HG03135 (cell line): ENCODE data around the gene DHRS13.
"Not testable (repeated sequence)": the region's sequence is repeated elsewhere in the genome, so short reads cannot be mapped to it uniquely, and the experiment has no call there.

Experiments used
- ATAC-seq: cut with Tn5 transposase; IDR thresholded peaks from one replicate; pipeline ENCODE4 v1.9.1; 2021; ENCODE audit warnings: mild to moderate bottlenecking, moderate library complexity; ENCODE audit not compliant: unreplicated experiment

Gene DHRS13

GRCh38 chr17:28861393-28862203 lies 41.3 kb downstream of the DHRS13 start:
- no peak for ATAC-seq

- ATAC-seq = no peak
Measured at GRCh38 chr17:28860363-28860808, 42.5 kb downstream of the DHRS13 start.

- ATAC-seq = no peak
Measured at GRCh38 chr17:28858801-28859355, 44.0 kb downstream of the DHRS13 start.

- ATAC-seq = no peak
Measured at GRCh38 chr17:28857905-28858800, 44.7 kb downstream of the DHRS13 start.

GRCh38 chr17:28856028-28856574 lies 46.8 kb downstream of the DHRS13 start:
- no peak for ATAC-seq

GRCh38 chr17:28855336-28855679 lies 47.6 kb downstream of the DHRS13 start:
- ATAC-seq = no peak

- peak; percentile 89 for ATAC-seq
Measured at GRCh38 chr17:28854457-28855335, 48.2 kb downstream of the DHRS13 start, which contains the start of gene ERAL1. Gene ERAL1 (plus strand): TSS chr17:28855016. CDS start chr17:28855035, 19 bp downstream.

- no peak for ATAC-seq
Measured at GRCh38 chr17:28853295-28853694, 49.6 kb downstream of the DHRS13 start.

- no peak for ATAC-seq
Measured at GRCh38 chr17:28849281-28849680, 53.6 kb downstream of the DHRS13 start.

GRCh38 chr17:28848667-28849066 lies 54.2 kb downstream of the DHRS13 start:
- not testable (repeated sequence) for ATAC-seq
